ENCODE results near the gene SHANK3. TPM values are rescaled to one million over a fixed set of nuclear protein-coding genes. Genes with fewer than 3 reads are reported as not detected.

Gene SHANK3
- total and polyA plus RNA-seq, 2 of the 4 experiments (the other 2 are of a cell fraction): 0.18 to 1.5 TPM

GRCh38 chr22:50660306-50660705 is 12.3 kb upstream of the SHANK3 start:
- H2AFZ ChIP-seq (replicated peaks; ENCODE audit: low read length, poor library complexity): no peak overlapping the region
- no peak overlapping the region for H2BK5ac ChIP-seq (ENCODE audit: low read depth, low read length, poor library complexity, severe bottlenecking)
- H4K5ac ChIP-seq (ENCODE audit: low read depth, low read length): no peak overlapping the region
- no peak overlapping the region for H4K91ac ChIP-seq (ENCODE audit: insufficient read depth, low read depth, low read length)
- no peak for TF ChIP-seq RCOR1 (IDR thresholded peaks at IDR 0.05; ENCODE audit: insufficient replicate concordance, low read length)
- no peak for TF ChIP-seq RFX5 (IDR thresholded peaks at IDR 0.05; ENCODE audit: low read depth, low read length)
- TF ChIP-seq, protein P1, sequence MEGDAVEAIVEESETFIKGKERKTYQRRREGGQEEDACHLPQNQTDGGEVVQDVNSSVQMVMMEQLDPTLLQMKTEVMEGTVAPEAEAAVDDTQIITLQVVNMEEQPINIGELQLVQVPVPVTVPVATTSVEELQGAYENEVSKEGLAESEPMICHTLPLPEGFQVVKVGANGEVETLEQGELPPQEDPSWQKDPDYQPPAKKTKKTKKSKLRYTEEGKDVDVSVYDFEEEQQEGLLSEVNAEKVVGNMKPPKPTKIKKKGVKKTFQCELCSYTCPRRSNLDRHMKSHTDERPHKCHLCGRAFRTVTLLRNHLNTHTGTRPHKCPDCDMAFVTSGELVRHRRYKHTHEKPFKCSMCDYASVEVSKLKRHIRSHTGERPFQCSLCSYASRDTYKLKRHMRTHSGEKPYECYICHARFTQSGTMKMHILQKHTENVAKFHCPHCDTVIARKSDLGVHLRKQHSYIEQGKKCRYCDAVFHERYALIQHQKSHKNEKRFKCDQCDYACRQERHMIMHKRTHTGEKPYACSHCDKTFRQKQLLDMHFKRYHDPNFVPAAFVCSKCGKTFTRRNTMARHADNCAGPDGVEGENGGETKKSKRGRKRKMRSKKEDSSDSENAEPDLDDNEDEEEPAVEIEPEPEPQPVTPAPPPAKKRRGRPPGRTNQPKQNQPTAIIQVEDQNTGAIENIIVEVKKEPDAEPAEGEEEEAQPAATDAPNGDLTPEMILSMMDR (conservative IDR thresholded peaks at IDR 0.05; ENCODE audit: low read depth, low read length): no peak
- no peak for TF ChIP-seq POLR2A (IDR thresholded peaks at IDR 0.05; ENCODE audit: low read depth, low read length)
- TF ChIP-seq USF2 (IDR thresholded peaks at IDR 0.05; ENCODE audit: low read depth, low read length): no peak
- TF ChIP-seq RAD21 (IDR thresholded peaks at IDR 0.05; ENCODE audit: low read length): no peak
- TF ChIP-seq BHLHE40 (IDR thresholded peaks at IDR 0.05; ENCODE audit: low read depth, low read length): no peak
- no peak for TF ChIP-seq NFE2L2 (IDR thresholded peaks at IDR 0.05; ENCODE audit: low read depth, low read length)
- H3K4ac ChIP-seq (ENCODE audit: low read depth, low read length): no peak overlapping the region
- no peak overlapping the region for H3K27ac ChIP-seq (ENCODE audit: insufficient read depth, low read length)
- dilution Hi-C loops (cut with HindIII; ENCODE audit: low sequenced_read_pairs, unreplicated experiment): no loop called here
- no peak overlapping the region for H2AK9ac ChIP-seq (replicated peaks; ENCODE audit: low read depth, low read length, poor library complexity)
- no peak overlapping the region for H3K56ac ChIP-seq (ENCODE audit: extremely low read depth, insufficient read depth, low read length)
- no peak overlapping the region for H3K9ac ChIP-seq (ENCODE audit: low read depth, low read length)
- no peak for ATAC-seq (ENCODE audit: low read depth)
- DNase-seq: no peak
- H2BK20ac ChIP-seq (ENCODE audit: low read depth, low read length): no peak overlapping the region
- no peak overlapping the region for H2AK5ac ChIP-seq (ENCODE audit: low read depth, low read length)
- ChIA-PET POLR2A (ENCODE audit: unreplicated experiment) (no interaction called here), CTCF (no interaction called here)
- peaks cover 8% of the 10 kb centered on the region; the same call in 1 of the 2 replicates for H3K9me1 ChIP-seq (ENCODE audit: insufficient read depth, low read length)
- intact Hi-C loops (cut with micrococcal nuclease): no loop called here
- no TSS peak for BruUV-seq (replicated peaks)
- peaks cover 5% of the 10 kb centered on the region for H3K27me3 ChIP-seq (ENCODE audit: control insufficient read depth, insufficient read depth, low read length)
- H3K18ac ChIP-seq (ENCODE audit: low read depth, low read length): no peak overlapping the region
- H3K79me1 ChIP-seq (ENCODE audit: low read depth in 1 of 2, low read length in 2 of 2): no peaks in the 10 kb centered on the region
- no peak overlapping the region for H3K4me2 ChIP-seq (ENCODE audit: low read depth, low read length)
- peaks cover 7% of the 10 kb centered on the region; the same call in 1 of the 2 replicates for H3K4me1 ChIP-seq (ENCODE audit: control insufficient read depth, insufficient read depth, low read length)
- H2BK120ac ChIP-seq (ENCODE audit: low read depth, low read length): no peak overlapping the region
- no peak overlapping the region for H3K4me3 ChIP-seq (ENCODE audit: insufficient read depth, low read depth, low read length)
- no peaks in the 10 kb centered on the region for H3K9me3 ChIP-seq (ENCODE audit: control insufficient read depth, insufficient read depth, low read length)
- no peak overlapping the region for H3K14ac ChIP-seq (replicated peaks; ENCODE audit: low read depth, low read length)
- no peaks in the 10 kb centered on the region for H3K36me3 ChIP-seq (ENCODE audit: control insufficient read depth, insufficient read depth, low read length)
- no peak overlapping the region for H4K8ac ChIP-seq (ENCODE audit: low read depth in 2 of 2, low read length in 2 of 2)
- in situ Hi-C loops (cut with MboI; ENCODE audit: low sequenced_read_pairs): no loop called here
- no peaks in the 10 kb centered on the region for H4K20me1 ChIP-seq (ENCODE audit: insufficient read depth, low read length)
- H3K23ac ChIP-seq (ENCODE audit: low read depth, low read length): no peak overlapping the region
- no peak overlapping the region for H2BK15ac ChIP-seq (ENCODE audit: low read depth, low read length)

Data from IMR-90 (cell line).